Neuron (in vitro differentiated cells): Measurements from ENCODE around the gene HLF.

Experiments
- H2AFZ ChIP-seq: one replicate; pipeline ENCODE4 v1.6.1; 2013; ENCODE audit warnings: low read depth, mild to moderate bottlenecking, inconsistent platforms, low read length, moderate library complexity
- H3K27me3 ChIP-seq: one replicate; pipeline ENCODE4 v1.6.1; 2013; ENCODE audit warnings: low read length; ENCODE audit not compliant: insufficient read depth
- H3K36me3 ChIP-seq: one replicate; pipeline ENCODE4 v1.6.1; 2013; ENCODE audit warnings: low read length; ENCODE audit not compliant: insufficient read depth
- H3K4me1 ChIP-seq: one replicate; pipeline ENCODE4 v1.6.1; 2013; ENCODE audit warnings: low read length; ENCODE audit not compliant: insufficient read depth
- H3K4me3 ChIP-seq: 2 replicates; pipeline ENCODE4 v1.5.1; 2013; ENCODE audit warnings: mild to moderate bottlenecking, low read length, moderate library complexity
- H3K9me3 ChIP-seq: one replicate; pipeline ENCODE4 v1.6.1; 2013; ENCODE audit warnings: low read length

HLF gene

DNA sequence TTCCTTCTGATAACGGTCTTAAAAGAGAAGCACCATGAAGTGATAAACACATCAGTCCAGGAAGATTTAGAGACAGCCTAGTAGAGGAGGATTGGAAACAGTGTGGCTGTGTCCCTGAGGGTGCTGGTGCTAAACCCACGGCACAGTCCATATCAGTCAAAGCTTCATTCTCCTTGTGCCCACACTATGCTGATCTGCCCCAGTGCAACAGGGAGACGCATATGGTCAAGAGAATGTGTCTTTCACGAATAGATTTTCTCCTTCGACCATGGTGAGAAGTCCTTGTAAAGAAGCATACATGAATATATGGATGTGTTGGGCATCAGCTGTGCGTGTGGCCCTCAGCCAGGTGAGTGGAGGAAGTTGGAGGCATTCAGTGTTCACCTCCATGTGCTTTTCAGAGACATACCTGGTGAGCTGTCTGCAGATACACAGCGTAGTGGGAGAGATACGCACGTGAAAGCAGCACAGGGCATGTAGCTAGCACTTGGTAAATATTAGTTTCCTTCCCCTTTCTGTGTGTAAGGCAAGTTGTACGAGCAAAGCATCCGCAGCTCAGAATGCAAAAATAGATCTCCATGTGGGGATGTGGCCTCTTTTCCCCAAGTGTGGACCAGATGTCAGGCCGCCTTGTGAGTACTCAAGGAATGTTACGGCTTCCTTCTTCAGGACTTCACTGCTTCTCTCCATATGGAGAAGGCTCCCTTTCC is 29.4 kb downstream of the HLF start:
- Histone ChIP-seq H3K36me3 (no peaks in the 10 kb centered on the region), H3K4me3 (no peak overlapping the region), H2AFZ (no peak overlapping the region)

DNA sequence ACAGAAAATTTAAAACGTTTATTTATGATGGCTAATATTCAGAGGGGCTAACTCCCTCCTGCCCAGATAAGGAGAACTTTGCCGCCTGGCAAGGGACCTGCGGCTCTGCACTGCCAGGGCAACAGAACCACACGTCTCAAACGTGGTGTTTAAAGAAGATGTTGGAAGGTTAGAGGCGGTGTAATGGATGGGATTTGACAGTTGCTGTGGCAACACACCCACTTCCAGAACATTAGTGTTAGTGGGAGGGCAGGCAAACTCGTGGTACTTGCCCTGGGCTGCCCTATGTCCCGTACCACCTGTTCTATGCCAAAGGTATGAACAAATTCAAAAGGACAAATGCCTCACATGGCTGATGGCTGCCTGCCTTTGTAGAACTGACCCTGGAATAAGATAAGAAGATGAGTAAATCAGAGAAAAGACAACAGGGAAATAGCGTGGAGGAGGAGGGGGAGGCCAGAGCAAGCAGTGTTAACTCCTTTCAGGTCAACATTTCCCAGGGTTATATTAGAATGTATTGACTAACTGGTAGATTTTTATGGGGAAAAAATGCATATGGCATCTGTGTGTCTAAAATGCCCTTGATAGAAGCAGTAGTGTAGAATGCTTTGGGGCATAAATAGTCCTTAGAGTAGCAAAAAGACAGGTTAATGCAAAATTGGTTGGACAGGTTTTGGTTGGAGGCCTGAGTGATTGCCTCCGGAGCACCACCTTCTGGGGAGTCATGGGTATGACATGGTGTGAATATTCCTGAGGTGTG is 30.8 kb downstream of the HLF start:
- Histone ChIP-seq H3K4me3 (no peak overlapping the region), H2AFZ (no peak overlapping the region), H3K9me3 (no peaks in the 10 kb centered on the region), H3K36me3 (no peaks in the 10 kb centered on the region), H3K4me1 (no peaks in the 10 kb centered on the region), H3K27me3 (peaks cover 4% of the 10 kb centered on the region)

More for the DNA sequence above, 29.4 kb downstream of the HLF start:
- Histone ChIP-seq H3K27me3 (peaks cover 4% of the 10 kb centered on the region), H3K9me3 (no peaks in the 10 kb centered on the region), H3K4me1 (no peaks in the 10 kb centered on the region)

DNA sequence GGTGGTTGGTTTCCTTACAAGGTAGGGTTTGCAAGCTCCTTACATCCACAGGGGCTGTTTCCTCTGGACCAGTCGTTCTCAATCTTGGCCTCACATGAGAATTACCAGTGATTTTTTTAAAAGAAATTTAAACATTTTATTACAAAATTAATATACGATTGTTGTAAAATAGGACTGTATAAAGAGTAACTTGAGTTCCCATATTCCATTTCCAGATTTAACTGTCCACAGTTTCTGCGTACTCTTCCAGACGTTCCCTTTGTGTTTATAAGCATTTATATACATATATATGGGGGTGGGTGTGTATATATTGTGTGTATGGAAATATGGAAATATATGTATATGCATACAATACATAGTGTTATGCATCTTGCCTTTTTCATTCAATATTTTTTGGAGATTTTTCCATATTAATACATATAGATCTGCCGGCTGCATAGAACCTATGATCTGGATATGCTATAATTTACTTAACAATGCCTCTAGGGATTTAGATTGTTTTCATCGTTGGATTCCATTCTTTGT is 31.5 kb downstream of the HLF start:
- no peak overlapping the region for H2AFZ ChIP-seq
- no peak overlapping the region for H3K4me3 ChIP-seq
- H3K4me1 ChIP-seq = no peaks in the 10 kb centered on the region
- H3K36me3 ChIP-seq = no peaks in the 10 kb centered on the region
- H3K9me3 ChIP-seq = no peaks in the 10 kb centered on the region
- peaks cover 4% of the 10 kb centered on the region for H3K27me3 ChIP-seq

DNA sequence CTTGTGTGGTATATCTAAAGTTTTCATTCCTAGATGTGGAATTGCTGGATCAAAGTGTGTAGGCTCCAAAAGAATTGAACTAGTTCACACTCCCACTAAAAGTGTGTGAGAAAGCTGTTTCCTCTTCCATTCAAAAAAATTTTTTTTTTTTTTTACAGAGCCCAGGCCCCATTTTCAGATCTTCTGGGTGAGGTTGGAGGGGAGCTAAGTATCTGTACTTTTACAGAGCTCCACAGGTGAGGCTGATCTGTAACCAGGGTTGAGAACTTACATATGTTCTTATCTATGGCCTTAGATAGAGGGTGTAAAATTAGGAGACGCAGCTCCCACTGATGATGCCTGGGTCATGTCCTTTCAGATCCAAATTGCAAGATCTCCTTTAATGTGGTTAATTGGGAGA is 31.9 kb downstream of the HLF start:
- no peak overlapping the region for H2AFZ ChIP-seq
- H3K9me3 ChIP-seq = no peaks in the 10 kb centered on the region
- H3K27me3 ChIP-seq = peaks cover 4% of the 10 kb centered on the region
- H3K36me3 ChIP-seq = no peaks in the 10 kb centered on the region
- H3K4me3 ChIP-seq = no peak overlapping the region
- no peaks in the 10 kb centered on the region for H3K4me1 ChIP-seq

DNA sequence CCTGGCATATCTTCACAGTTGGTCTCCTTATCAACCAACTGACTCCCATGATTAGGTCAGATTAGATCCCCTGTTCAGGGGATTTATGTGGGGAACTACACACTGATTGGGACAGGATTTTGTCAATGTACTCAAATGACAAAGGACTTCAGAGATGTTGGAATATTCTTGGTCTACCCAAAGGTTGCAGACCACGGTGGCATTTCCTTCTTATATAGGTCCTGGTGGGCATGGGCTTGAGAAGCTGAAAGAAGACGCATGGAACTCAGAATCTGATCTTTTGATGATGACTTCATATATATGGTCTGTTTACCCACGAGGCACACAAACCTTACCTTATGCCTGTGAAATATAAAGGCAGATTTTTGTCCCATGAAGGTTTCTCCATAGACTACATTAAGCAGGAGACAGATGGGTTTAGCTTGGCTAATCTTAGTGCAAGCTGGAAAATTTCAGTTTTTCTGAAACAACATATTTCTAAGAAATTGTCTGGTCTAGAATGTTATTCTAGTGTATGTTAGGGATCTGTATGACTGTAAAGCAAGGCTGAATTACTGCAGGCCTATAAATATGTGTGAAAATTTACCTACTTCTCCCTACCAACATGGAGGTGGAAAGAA is 33.5 kb downstream of the HLF start:
- H3K36me3 ChIP-seq = no peaks in the 10 kb centered on the region
- no peak overlapping the region for H3K4me3 ChIP-seq
- peaks cover 4% of the 10 kb centered on the region for H3K27me3 ChIP-seq
- H3K9me3 ChIP-seq = no peaks in the 10 kb centered on the region
- no peak overlapping the region for H2AFZ ChIP-seq
- H3K4me1 ChIP-seq = no peaks in the 10 kb centered on the region

DNA sequence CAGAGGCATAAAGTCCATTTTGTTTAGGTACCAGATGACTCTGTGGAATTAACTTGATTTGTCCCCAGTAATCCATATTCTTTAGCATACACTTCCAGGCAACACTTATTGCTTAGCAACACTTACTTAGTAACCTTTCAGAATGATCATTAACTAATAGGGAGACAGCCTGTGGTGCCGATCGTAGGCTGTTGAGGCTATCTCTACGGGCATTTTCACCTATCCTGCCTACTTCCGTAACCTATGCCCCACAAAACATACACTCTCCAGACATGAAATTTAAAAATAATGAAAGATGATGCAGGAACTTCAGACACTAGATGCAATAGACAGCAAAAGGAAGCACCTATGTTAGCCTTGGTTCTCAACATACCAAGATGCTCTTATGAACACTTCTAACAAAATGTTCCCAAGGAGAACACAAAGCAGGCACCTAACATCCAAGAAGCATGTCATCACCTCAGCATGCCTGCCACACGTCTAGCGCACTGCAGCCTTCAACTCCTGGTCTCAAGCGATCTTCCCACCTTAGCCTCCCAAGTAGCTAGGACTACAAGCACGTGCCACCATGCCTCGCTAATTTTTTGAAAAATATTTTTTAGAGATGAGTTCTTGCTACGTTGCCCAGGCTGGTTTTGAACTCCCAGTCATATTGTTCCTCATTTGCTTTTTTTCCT is 34.5 kb downstream of the HLF start:
- Histone ChIP-seq H3K4me1 (no peaks in the 10 kb centered on the region), H3K9me3 (no peaks in the 10 kb centered on the region), H3K36me3 (no peaks in the 10 kb centered on the region), H2AFZ (no peak overlapping the region), H3K27me3 (peaks cover under 1% of the 10 kb centered on the region), H3K4me3 (no peak overlapping the region)

DNA sequence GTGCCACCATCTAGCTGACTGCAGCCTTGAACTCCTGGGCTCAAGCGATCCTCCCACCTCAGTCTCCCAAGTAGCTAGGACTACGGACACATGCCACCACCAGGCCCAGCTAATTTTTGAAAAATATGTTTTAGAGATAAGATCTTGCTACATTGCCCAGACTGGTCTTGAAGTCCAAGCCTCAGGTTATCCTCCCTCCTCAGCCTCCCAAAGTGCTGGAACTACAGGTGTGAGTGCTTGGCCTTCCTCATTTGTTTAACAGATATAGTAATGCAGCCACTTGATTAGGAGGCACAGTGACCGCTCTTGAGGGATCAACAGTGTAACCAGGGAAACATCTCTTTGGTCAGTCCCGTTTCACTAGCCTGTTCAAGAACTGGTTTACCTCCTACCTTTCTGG is 35.1 kb downstream of the HLF start:
- H3K27me3 ChIP-seq = no peaks in the 10 kb centered on the region
- H3K36me3 ChIP-seq = no peaks in the 10 kb centered on the region
- H2AFZ ChIP-seq = no peak overlapping the region
- H3K4me3 ChIP-seq = no peak overlapping the region
- H3K4me1 ChIP-seq = no peaks in the 10 kb centered on the region
- no peaks in the 10 kb centered on the region for H3K9me3 ChIP-seq

DNA sequence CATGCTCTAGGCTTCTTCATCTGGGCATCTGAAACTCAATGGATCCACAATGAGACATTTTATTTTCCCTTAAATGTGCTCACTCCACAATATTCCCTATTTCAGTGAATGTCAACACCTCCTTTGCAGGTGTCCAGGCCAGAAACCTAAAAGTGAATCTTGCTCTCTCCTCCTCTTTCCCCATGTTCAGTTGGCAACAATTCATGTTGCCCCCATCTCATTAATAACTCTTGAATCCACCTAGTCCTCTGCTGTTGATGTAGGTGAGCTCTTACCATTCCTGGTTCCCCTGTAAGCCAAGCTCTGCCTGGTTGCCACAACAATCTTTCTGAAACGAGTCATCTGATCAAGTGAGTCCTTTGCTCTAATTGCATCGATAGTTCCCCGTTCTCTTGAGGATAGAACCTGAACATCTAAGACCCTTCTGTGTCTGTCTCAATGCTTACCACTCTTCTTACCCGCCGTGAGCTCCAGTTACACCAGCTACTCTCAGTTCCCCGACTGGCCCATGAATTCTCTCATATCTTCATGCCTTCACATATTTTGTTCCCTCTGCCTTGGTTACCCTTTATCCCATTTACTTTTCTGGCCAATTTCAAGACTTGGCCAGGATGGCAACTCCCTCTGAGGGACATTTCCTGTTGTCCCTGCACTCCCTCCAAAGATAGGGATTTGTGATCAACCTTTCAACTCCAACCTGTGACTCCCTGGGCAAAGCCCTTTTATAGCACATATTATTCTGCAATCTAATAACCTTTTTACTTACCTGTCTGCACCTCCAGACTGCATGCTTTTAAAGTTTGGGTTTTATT is 35.9 kb downstream of the HLF start:
- Histone ChIP-seq H3K9me3 (no peaks in the 10 kb centered on the region), H3K4me3 (no peak overlapping the region)

DNA sequence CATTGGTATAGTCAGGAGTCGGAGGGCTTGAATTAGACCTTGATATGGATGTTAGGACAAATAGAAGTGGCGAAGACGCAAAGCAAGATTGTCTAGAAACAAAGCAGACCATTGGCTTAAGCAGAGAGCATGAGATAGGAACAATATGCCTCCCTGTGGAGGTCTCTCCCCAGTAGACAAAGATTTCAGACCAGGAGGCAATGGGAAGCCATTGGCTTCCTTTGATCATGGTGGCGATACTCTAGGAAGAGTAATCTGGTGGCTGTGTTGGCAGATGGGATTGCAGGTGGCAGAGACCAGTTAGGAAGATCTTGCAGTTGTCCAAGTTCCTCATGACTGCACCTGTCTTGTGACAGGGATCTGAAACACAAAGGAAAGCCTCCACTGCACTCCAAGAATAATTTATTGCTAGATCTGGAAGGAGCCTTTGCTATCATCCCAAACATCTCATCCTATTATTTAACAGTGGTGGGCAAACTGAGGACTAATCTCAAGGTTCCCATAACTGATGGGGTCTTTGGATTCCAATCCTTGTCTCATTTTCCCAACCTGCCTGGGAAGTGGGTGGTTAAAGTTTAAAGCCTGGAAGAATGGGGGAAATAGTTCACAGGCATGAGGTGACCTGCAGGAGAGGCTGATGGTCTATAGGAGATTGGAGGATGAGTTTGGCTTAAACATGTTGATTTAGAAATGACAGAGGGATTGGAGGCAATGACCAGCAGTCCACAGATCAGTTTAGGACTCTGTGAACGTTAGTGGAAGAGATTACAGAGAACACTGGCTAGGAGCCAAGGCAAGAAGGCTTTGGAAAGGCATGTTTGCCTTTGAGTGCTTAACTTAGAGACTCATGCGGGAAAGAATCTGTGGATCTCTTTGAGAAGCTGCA is 37.0 kb downstream of the HLF start:
- no peaks in the 10 kb centered on the region for H3K27me3 ChIP-seq
- H3K4me3 ChIP-seq = no peak overlapping the region
- H3K9me3 ChIP-seq = no peaks in the 10 kb centered on the region
- no peak overlapping the region for H2AFZ ChIP-seq
- no peaks in the 10 kb centered on the region for H3K4me1 ChIP-seq
- H3K36me3 ChIP-seq = no peaks in the 10 kb centered on the region

More for the DNA sequence above, 35.9 kb downstream of the HLF start:
- no peaks in the 10 kb centered on the region for H3K27me3 ChIP-seq
- H2AFZ ChIP-seq = no peak overlapping the region
- no peaks in the 10 kb centered on the region for H3K4me1 ChIP-seq
- H3K36me3 ChIP-seq = no peaks in the 10 kb centered on the region

DNA sequence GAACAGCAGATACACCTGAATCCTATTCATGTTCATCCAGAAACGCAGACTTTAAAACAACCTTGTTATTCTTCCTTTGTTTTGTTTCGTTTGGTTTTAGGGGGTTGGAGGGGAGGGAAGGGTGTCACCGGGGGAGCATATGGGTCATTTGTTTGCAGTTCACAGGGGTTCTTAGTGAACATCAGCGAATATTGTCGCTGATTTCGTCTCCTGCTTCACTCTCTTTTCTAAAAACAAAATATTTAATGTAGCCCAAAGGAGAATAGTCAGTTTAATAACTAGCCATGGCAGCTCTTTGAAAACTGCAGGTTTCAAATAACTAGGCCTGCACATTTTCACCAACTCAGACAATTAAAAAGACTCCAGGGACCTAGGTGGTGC is 37.6 kb downstream of the HLF start:
- no peaks in the 10 kb centered on the region for H3K27me3 ChIP-seq
- no peak overlapping the region for H3K4me3 ChIP-seq
- no peaks in the 10 kb centered on the region for H3K4me1 ChIP-seq
- no peaks in the 10 kb centered on the region for H3K9me3 ChIP-seq
- no peak overlapping the region for H2AFZ ChIP-seq
- no peaks in the 10 kb centered on the region for H3K36me3 ChIP-seq

DNA sequence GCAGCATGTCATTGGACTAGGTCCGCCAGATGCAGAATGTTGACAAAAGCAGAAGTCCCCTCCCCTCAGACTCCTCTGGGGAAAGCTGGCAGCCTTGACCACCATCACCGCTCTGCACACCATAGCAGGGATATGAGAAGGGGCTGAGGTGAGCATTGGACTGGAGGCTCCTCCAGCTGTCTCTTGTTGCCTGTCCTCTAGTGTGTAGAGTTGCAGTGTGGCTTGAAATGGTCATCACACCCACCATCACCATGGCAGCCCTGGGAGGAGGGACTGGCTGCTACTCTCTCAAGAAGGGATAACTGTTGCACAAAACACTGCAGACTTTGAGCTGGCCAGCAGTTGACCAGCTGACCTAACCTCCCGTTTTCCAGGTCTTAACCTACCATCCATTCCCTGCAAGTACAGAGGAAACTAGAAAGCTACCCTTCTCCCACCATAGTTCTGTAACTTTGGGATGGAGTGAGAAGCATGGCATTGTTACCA is 38.3 kb downstream of the HLF start:
- no peak overlapping the region for H2AFZ ChIP-seq

More for the DNA sequence above, 38.3 kb downstream of the HLF start:
- Histone ChIP-seq H3K36me3 (no peaks in the 10 kb centered on the region), H3K27me3 (no peaks in the 10 kb centered on the region), H3K4me3 (no peak overlapping the region), H3K9me3 (no peaks in the 10 kb centered on the region), H3K4me1 (no peaks in the 10 kb centered on the region)
